Coronary artery (tissue), 2 donors: Measurements from ENCODE around the gene SEC14L1.

ENCODE experiments used
- DNase-seq: peaks from one replicate; pipeline ENCODE4 v3.0.0-alpha.2; 2017; ENCODE audit warnings: low spot score
- H3K27ac ChIP-seq, 2 donors: fragments of 200-600 bp; sonication (generic); one replicate each; pipeline ENCODE4 v1.5.1; 2016 to 2019
- H3K4me3 ChIP-seq: fragments of 200-600 bp; sonication (generic); 2 replicates; pipeline ENCODE4 v1.5.1; 2016; ENCODE audit warnings: mild to moderate bottlenecking, moderate library complexity
- CTCF ChIP-seq: fragments of 200-600 bp; sonication (generic); IDR thresholded peaks from one replicate; pipeline ENCODE4 v1.5.1; 2019; ENCODE audit warnings: antibody characterized with exemption

Gene SEC14L1

GRCh38 chr17:77222356-77222755, 81.6 kb downstream of the SEC14L1 start:
- Histone ChIP-seq H3K4me3 (no peak overlapping the region), H3K27ac (no peak overlapping the region)
- no peak for DNase-seq
- TF ChIP-seq CTCF = no peak

- no peak for DNase-seq
- no peak overlapping the region for H3K4me3 ChIP-seq
- H3K27ac ChIP-seq = peak overlapping the region in 1 of 2 donors; percentile 36
- TF ChIP-seq CTCF = no peak
These were observed 83.1 kb downstream of the SEC14L1 start for GRCh38 chr17:77223642-77224420.

- no peak overlapping the region for H3K4me3 ChIP-seq
- no peak for DNase-seq
- no peak overlapping the region for H3K27ac ChIP-seq
- no peak for TF ChIP-seq CTCF
These were observed 84.5 kb downstream of the SEC14L1 start for GRCh38 chr17:77225265-77225664.

- TF ChIP-seq CTCF = no peak
- DNase-seq = no peak
- H3K4me3 ChIP-seq = no peak overlapping the region
- H3K27ac ChIP-seq = peak overlapping the region in 1 of 2 donors; percentile 24
These were observed 86.9 kb downstream of the SEC14L1 start for GRCh38 chr17:77227461-77228240.

GRCh38 chr17:77228241-77228752, 87.5 kb downstream of the SEC14L1 start:
- no peak overlapping the region for H3K4me3 ChIP-seq
- H3K27ac ChIP-seq = no peak overlapping the region
- DNase-seq = no peak
- no peak for TF ChIP-seq CTCF

- Histone ChIP-seq H3K4me3 (no peak overlapping the region), H3K27ac (no peak overlapping the region)
- no peak for TF ChIP-seq CTCF
- no peak for DNase-seq
These were observed 88.0 kb downstream of the SEC14L1 start for GRCh38 chr17:77228816-77229215.
